HCT116 (cell line): Measurements from ENCODE around the gene SERINC4.

ENCODE experiments used
- FOSL1 ChIP-seq: IDR thresholded peaks from 2 replicates; pipeline ENCODE4 v1.6.1; 2012; ENCODE audit warnings: low read depth
- JUND ChIP-seq: IDR thresholded peaks from 2 replicates; pipeline ENCODE4 v1.6.1; 2012
- POLR2A ChIP-seq: IDR thresholded peaks from 2 replicates; pipeline ENCODE4 v1.7.0; 2011; ENCODE audit warnings: borderline replicate concordance; ENCODE audit not compliant: insufficient read depth, insufficient read length; ENCODE audit errors: extremely low read depth
- SP1 ChIP-seq: IDR thresholded peaks from 2 replicates; pipeline ENCODE4 v1.6.1; 2012; ENCODE audit warnings: low read depth
- YY1 ChIP-seq: IDR thresholded peaks from 2 replicates; pipeline ENCODE4 v1.6.1; 2011; ENCODE audit warnings: low read length, low read depth, moderate library complexity, mild to moderate bottlenecking; ENCODE audit not compliant: insufficient replicate concordance; ENCODE audit errors: extremely low read depth
- TF ChIP-seq, protein P1 (sequence below), 3 experiments: fragments of 200-600 bp in 1 of 3; sonication (generic) in 1 of 3; IDR thresholded peaks in 2 of 3; conservative IDR thresholded peaks in 1 of 3; 2 replicates each; pipeline ENCODE4 v1.5.1; 2012 to 2017; ENCODE audit warnings: low read depth in 2 of 3, low read length in 2 of 3, antibody characterized with exemption in 1 of 3, borderline replicate concordance in 1 of 3, control low read depth in 1 of 3, mild to moderate bottlenecking in 1 of 3, mixed read lengths in 1 of 3, mixed run types in 1 of 3, moderate library complexity in 1 of 3; ENCODE audit not compliant: insufficient read depth in 1 of 3

DNA sequence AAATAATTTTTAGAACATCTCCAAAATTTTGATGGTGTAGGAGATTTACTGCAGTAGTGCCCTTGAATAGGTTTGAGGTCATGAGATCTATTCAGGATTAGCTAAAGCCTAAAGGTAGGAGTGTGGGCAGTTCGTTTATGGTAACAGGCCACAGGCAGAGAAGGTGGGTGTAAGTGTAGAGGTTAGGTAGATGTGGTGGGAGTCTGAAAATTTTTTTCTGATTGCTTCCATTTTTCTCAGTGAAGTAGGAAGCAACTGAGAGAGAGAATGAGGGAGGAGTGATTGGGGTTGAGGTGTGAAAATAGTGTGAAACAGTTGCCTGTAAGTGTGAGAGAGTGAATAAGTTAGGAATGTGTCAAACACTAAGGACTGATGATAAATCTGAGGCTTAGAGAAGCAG, 21.0 kb downstream of the SERINC4 start:
- TF ChIP-seq SP1 = no peak
- TF ChIP-seq JUND = no peak
- TF ChIP-seq FOSL1 = no peak
- TF ChIP-seq, protein P1, sequence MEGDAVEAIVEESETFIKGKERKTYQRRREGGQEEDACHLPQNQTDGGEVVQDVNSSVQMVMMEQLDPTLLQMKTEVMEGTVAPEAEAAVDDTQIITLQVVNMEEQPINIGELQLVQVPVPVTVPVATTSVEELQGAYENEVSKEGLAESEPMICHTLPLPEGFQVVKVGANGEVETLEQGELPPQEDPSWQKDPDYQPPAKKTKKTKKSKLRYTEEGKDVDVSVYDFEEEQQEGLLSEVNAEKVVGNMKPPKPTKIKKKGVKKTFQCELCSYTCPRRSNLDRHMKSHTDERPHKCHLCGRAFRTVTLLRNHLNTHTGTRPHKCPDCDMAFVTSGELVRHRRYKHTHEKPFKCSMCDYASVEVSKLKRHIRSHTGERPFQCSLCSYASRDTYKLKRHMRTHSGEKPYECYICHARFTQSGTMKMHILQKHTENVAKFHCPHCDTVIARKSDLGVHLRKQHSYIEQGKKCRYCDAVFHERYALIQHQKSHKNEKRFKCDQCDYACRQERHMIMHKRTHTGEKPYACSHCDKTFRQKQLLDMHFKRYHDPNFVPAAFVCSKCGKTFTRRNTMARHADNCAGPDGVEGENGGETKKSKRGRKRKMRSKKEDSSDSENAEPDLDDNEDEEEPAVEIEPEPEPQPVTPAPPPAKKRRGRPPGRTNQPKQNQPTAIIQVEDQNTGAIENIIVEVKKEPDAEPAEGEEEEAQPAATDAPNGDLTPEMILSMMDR (IDR thresholded peaks at IDR 0.05 in 2 of 3, conservative IDR thresholded peaks at IDR 0.05 in 1 of 3; ENCODE audit: borderline replicate concordance in 1 of 3, insufficient read depth in 1 of 3, low read depth in 2 of 3, low read length in 2 of 3) = no peak
- no peak for TF ChIP-seq POLR2A
- no peak for TF ChIP-seq YY1
